NCI-H69 (cell line): ENCODE data around the gene HNF4A.

Source experiments
- DNase-seq: peaks from one replicate; lab custom pipeline; 2025; lab: John Stamatoyannopoulos, UW

Gene HNF4A

DNA sequence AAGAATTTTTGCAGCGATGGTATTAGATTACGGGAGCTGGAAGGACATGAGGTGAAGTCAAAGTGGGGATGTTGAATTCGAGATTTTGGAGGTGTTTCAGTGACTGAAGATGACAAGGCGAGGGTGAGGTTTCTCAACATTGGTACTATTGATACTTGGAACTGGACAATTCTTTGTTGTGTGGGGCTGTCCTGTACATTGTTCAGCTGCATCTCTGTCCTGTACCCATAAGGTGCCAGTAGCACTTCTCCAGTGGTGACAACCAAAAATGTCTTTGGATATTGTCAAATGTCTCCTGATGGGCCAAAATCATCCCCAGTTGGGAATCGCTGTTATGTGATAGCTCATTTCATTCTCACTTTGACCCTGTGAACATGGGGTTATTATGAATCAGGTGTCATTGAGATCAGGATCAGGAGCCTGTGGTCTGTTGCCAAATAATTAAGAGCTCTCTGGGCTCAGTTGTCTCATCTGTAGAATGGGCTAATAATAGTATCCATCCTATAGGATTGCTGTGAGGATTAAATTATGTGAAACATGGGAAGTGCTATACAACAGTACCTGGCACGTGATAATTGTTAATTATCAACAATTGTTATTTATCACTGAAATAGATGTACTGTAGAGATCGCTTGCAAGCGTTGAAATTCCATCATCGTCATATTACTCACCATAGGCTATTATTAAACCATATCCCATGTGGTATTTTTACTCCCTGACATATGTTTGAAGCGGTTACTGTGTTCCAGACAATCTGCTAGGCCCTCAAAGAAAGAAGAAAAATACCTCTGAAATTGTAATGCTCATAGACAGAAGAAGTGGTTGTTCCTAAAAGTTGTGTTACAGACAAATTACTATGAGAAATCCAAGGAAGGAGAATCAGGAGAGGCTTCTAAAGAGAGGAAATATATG, 71.6 kb downstream of the HNF4A start:
- DNase-seq: no peak

DNA sequence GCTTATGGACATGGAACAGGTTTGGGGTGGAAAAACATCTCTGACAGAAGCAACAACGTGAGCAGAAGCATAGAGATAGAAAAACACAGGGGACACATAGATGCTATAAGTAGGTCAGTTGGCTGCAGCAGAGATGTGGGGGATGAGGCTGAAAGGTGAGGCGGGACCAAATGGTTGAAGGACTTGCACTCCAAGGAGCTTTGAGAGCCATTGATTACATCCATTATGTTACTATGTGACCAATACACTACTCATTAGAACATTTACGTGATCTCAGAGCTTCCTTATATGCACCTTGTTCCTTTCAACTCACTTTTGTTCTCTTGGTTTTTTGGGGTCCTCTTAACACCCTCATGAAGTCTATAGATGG, 72.3 kb downstream of the HNF4A start:
- no peak for DNase-seq

DNA sequence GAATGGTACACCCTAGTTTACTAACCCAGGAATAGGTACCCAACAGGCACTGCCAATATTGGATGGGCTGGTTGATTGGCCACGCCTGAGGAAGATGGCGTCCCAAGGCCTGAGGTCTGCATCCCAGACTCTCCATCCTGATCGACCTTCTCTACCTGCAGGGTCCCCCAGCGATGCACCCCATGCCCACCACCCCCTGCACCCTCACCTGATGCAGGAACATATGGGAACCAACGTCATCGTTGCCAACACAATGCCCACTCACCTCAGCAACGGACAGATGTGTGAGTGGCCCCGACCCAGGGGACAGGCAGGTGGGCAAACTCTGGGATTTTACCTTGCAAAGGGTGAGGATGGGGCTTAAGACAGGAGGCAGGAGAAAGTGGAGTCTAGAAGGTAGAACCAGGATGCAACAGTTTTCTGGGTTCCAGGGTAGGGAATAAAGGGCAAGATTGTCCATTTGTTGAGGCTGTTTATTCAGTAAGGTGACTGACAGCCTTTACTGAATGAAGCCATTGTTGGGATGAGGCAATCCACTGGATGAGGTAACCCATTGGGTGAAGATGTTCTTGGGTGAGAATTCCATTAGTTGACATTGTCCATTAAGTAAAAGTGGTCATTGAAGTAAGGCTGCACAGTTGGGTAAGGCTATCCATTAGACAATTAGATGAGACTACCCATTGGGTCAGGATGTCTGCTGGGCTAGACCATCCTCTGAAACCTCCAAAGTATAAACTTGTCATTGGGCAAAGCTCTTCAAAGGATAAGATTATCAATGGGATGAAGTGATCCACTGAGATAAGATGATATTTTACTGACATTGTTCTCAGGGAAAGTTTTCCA, 72.9 kb downstream of the HNF4A start:
- no peak for DNase-seq

DNA sequence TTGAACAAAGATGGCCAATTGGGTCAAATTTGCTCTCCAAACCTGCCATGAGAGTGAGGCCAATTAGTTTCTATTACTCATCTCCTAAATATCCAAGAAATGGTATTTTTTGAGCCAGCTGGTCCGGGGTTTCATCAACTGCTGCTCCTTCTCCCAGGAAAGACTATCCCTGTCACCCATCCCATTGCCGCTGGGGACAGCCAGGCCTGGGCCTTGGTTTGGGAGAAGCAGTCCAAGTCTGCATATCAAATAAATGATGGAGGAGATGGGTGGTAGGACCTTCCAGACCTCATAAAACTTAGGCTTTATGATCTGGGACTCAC, 73.5 kb downstream of the HNF4A start:
- DNase-seq: no peak

DNA sequence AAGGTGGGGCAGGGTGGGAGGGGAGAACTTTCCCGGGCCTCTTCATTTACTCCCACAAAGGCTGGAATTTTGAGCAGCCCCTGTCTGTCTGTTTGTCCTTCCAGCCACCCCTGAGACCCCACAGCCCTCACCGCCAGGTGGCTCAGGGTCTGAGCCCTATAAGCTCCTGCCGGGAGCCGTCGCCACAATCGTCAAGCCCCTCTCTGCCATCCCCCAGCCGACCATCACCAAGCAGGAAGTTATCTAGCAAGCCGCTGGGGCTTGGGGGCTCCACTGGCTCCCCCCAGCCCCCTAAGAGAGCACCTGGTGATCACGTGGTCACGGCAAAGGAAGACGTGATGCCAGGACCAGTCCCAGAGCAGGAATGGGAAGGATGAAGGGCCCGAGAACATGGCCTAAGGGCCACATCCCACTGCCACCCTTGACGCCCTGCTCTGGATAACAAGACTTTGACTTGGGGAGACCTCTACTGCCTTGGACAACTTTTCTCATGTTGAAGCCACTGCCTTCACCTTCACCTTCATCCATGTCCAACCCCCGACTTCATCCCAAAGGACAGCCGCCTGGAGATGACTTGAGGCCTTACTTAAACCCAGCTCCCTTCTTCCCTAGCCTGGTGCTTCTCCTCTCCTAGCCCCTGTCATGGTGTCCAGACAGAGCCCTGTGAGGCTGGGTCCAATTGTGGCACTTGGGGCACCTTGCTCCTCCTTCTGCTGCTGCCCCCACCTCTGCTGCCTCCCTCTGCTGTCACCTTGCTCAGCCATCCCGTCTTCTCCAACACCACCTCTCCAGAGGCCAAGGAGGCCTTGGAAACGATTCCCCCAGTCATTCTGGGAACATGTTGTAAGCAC, 74.1 kb downstream of the HNF4A start:
- DNase-seq: no peak

DNA sequence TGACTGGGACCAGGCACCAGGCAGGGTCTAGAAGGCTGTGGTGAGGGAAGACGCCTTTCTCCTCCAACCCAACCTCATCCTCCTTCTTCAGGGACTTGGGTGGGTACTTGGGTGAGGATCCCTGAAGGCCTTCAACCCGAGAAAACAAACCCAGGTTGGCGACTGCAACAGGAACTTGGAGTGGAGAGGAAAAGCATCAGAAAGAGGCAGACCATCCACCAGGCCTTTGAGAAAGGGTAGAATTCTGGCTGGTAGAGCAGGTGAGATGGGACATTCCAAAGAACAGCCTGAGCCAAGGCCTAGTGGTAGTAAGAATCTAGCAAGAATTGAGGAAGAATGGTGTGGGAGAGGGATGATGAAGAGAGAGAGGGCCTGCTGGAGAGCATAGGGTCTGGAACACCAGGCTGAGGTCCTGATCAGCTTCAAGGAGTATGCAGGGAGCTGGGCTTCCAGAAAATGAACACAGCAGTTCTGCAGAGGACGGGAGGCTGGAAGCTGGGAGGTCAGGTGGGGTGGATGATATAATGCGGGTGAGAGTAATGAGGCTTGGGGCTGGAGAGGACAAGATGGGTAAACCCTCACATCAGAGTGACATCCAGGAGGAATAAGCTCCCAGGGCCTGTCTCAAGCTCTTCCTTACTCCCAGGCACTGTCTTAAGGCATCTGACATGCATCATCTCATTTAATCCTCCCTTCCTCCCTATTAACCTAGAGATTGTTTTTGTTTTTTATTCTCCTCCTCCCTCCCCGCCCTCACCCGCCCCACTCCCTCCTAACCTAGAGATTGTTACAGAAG, 75.0 kb downstream of the HNF4A start:
- no peak for DNase-seq

DNA sequence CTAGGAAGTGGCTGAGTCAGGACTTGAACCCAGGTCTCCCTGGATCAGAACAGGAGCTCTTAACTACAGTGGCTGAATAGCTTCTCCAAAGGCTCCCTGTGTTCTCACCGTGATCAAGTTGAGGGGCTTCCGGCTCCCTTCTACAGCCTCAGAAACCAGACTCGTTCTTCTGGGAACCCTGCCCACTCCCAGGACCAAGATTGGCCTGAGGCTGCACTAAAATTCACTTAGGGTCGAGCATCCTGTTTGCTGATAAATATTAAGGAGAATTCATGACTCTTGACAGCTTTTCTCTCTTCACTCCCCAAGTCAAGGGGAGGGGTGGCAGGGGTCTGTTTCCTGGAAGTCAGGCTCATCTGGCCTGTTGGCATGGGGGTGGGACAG, 75.6 kb downstream of the HNF4A start:
- no peak for DNase-seq

DNA sequence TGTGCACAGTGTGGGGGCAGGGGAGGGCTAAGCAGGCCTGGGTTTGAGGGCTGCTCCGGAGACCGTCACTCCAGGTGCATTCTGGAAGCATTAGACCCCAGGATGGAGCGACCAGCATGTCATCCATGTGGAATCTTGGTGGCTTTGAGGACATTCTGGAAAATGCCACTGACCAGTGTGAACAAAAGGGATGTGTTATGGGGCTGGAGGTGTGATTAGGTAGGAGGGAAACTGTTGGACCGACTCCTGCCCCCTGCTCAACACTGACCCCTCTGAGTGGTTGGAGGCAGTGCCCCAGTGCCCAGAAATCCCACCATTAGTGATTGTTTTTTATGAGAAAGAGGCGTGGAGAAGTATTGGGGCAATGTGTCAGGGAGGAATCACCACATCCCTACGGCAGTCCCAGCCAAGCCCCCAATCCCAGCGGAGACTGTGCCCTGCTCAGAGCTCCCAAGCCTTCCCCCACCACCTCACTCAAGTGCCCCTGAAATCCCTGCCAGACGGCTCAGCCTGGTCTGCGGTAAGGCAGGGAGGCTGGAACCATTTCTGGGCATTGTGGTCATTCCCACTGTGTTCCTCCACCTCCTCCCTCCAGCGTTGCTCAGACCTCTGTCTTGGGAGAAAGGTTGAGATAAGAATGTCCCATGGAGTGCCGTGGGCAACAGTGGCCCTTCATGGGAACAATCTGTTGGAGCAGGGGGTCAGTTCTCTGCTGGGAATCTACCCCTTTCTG, 76.2 kb downstream of the HNF4A start:
- no peak for DNase-seq

DNA sequence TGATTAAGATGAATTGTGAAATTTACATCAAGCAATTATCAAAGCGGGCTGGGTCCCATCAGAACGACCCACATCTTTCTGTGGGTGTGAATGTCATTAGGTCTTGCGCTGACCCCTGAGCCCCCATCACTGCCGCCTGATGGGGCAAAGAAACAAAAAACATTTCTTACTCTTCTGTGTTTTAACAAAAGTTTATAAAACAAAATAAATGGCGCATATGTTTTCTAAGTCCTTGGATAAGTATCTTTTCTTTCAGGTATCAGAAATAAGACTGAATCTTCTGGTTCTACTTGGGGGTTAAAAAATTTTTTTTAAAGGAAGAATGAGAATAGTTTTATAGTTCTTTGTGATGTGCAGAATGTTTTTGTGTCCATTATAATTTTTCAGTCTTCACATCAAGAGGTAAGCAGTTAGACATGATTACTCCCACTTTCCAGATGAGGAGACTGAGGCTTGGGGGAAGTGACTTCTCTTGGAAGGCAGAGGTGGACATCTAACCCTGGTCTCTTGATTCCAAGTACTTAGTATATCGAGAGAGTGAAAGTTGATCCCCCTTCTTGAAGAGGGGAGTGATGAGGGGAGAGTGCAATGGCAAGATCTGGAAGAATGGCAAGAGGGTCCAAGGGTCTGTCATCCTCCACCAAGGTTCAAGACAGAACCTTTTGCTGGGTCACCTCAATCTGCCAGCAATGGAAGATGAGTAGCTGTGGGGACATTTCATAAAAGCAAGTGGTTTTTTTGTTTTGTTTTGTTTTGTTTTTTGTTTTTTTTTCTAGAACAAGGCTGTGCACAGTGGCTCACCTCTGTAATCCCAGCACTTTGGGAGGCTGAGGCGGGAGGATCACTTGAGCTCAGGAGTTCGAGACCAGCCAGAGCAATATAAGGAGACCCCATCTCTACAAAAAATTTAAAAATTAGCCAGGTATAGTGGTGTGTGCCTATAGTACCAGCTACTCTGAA, 77.4 kb downstream of the HNF4A start:
- no peak for DNase-seq

DNA sequence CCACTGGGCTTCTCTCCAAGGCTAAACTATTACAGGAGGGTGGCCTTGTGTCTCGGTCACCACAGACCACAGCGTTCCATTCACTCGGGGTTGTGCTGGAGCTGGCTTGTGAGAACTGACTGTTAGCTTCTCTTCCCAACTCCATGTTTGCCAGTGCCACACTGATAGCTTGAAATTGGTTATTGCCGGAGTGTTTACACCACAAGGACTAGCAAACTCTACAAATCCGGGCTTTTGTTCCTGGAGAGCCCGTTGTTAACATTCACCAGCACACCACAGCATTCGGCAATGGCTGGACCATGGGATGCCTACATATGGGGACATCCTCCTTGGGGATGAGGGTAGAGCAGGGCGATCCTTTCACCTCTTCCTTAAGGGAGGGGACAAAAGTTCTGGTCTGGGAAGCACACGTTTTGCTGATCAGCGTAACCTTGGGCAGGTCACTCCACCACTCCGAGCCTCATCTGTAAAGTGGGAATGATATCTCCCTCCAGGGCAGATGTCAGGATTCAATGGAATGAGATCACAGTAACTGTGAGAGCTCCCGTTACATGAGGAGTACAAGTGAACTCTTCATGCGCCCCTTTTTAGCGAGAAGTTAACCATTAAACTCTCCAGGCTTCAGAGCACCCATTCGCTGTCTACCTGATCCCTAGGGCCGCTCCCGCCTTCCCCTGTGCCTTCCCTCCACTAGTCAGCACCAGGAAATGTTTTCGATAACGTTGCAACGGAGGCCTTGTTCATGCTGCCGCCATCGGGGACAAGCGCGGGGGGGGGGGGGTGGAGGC, 78.4 kb downstream of the HNF4A start:
- no peak for DNase-seq

DNA sequence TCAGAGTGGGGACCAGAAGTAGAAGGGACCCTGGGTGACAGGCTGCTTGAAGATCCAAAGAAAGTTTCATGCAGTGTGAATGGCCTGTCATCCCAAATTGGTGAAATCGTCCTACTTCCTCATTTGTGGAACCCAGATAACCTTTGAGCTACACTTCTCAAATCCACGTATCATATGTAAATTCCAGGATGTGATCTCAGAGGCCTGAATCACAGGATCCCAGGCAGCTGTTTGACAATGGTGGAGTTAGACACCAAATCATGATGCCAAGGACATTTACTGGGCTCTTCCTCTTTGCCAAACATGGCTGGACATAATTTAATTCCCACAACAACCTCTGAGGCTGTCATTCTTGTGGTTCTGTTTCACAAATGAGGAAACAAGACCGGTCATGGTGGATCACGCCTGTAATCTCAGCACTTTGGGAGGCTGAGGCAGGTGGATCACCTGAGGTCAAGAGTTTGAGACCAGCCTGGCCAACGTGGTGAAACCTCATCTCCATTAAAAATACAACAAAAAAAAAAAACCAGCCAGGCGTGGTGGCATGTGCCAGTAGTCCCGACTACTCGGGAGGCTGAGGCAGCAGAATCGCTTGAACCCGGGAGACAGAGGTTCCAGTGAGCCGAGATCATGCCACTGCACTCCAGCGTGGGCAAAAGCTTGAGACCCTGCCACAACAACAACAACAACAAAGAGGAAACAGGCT, 80.3 kb downstream of the HNF4A start:
- DNase-seq: no peak

DNA sequence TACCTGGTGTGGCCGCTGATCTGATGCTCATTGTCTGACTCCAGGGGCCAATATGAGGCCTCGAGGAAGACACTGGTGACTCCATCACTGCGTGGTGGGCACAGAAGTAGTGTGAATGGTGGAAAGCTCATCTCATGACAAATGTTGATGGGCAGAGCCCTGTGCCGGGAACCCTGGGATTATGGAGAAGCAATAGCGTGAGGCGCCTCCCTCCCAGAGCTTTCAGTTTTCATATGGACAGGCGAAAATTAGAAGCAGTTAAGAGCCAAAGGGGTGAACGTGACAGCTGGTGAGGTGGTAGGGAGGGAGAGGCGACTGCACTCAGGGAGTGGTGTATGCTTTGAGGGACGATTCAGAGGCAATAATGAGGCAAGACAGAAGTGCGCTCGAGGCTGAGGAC, 80.9 kb downstream of the HNF4A start:
- peak; percentile 2 for DNase-seq

DNA sequence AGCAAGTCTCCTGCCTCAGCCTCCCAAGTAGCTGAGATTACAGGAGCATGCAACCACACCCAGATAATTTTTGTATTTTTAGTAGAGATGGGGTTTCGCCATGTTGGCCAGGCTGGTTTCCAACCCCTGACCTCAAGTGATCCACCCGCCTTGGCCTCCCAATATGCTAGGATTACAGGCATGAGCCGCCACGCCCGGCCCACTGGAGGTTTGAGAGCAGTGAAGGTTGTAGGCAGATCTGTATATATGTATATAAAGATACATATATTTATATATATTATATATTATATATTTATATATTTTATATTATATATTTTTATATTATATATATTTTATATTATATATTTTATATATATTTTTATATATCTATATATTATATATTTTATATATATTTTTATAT, 82.0 kb downstream of the HNF4A start:
- DNase-seq: no peak

DNA sequence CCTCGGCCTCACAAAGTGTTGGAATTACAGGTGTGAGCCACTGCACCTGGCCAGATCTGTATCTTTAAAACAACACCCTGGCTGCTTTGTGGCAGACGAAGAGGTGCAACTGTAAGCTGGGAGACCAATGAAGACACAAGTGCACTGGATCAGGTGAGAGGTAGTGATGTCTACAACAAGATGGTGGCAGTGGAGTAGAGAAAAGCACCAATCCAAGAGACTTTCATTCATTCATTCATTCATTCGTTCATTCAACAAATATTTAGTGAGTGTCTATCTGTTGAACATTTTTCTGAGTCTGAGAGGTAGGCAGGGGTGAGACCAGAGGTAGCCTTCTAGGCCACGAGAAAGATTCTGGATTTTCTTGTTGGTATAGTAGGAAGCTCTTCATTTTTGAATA, 83.3 kb downstream of the HNF4A start:
- no peak for DNase-seq

DNA sequence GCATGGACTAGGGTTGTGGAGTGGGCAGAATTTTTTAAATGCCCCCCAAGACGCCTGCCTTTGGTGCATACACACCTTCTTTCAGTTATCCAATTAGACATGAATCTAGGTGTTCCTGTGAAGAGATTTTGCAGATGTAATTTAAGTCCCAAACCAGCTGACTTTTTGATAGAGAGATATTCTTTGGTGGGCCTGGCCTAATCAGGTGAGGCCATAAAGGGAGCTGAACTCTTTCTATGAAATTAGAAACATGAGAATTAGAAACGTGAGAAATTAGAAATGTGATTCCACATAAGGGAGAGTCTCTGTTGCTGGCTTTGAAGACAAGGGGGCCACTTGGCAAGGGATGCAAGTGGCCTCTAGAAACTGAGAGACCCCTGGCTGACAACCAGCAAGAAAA, 83.8 kb downstream of the HNF4A start:
- DNase-seq: no peak

DNA sequence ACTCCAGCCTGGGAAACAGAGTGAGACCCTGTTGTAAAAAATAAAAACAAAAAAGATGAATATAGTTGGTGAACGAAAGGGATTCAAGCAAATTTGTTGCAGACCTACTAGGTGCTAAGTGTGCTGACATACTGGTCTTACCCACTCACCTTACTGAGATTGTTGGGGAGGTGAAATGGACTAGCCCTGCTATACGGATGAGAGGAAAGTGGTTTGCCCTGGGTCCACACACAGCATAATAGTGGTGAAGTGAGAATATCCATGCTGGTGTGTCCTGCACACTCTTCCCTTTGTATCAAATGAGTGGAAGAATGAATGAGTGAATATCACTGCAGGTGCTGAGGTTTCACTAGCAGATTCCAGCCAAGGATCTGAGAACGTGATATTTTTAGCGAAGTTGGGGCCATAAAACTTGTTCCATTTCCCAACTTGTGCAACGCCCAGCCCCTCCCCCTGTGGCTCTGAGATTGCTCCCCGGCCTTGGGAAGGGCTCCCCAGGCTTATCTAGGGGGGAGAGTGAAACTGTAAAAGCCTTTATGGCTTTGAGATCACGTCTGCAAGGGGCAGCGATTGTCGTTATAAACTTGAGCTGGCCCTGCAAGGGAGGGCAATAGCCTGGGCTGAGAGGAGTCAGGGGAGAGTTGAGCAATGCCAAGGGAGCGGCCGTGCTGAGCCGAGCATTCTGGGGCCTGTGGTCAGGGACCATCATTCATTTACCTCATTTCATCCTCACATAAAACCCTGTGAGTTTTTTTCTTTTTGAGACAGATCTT, 87.0 kb downstream of the HNF4A start:
- DNase-seq: no peak
